Suppressor macrophage (primary cell): ENCODE results near the gene ANKS1A.

Source experiments
- DNase-seq, 4 experiments: peaks; one replicate each; pipeline ENCODE4 v3.0.0-alpha.2; 2020 to 2022

The ANKS1A gene

GRCh38 chr6:35054106-35054742 lies 165.2 kb downstream of the ANKS1A start:
- DNase-seq: no peak

DNA sequence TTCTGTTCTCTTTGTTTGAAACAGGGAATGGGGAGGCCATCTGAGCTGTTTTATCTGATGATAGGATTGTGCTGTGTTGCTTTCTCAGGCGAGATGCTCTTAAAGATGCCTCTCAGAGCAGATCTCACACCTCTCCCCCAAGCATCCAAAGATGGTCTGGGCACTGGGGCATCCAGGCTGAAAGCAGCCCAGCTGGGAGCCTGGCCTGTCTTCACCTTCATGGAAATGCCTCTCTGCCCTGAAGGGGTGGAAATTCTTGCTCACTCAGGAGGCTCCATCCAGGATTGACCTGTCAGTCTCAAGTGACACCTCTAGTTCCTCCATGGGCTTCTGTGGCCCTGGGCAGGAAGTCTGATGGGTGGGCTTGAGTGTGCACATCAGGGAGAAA lies 165.7 kb downstream of the ANKS1A start:
- no peak for DNase-seq

GRCh38 chr6:35055891-35056290 lies 166.8 kb downstream of the ANKS1A start:
- no peak for DNase-seq

- no peak for DNase-seq
Observed at GRCh38 chr6:35056952-35057351, 167.9 kb downstream of the ANKS1A start.

- DNase-seq: no peak
Observed at GRCh38 chr6:35057449-35058357, 168.6 kb downstream of the ANKS1A start.

GRCh38 chr6:35058358-35058675 lies 169.3 kb downstream of the ANKS1A start:
- no peak for DNase-seq

GRCh38 chr6:35058865-35059522 lies 169.9 kb downstream of the ANKS1A start:
- no peak for DNase-seq

GRCh38 chr6:35059596-35060345 lies 170.7 kb downstream of the ANKS1A start:
- DNase-seq: no peak

DNA sequence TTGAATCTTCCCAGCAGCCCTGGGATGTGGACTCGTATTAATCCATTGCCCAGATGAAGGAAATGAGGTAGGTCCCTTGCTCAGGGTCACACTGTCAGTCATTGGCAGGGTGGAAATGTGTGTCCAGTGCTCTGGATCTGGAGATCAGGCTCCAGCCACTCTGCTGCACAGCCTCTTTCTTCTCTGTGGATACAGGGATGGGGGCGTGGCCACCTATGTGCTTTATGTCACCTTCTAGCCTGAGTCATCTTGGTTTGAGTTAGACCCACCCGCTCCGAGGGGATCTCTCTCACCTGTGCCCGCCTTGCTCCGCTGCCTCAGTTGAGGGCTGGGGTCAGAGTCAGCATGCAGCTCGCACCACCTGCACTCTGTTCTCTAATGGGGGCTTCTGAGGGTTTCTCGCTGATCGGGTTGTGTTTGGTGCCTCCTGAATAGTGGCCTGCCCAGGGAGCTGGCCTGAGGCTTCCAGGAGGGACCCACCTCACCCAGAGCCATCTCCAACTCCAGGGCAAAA lies 172.1 kb downstream of the ANKS1A start:
- no peak for DNase-seq

DNA sequence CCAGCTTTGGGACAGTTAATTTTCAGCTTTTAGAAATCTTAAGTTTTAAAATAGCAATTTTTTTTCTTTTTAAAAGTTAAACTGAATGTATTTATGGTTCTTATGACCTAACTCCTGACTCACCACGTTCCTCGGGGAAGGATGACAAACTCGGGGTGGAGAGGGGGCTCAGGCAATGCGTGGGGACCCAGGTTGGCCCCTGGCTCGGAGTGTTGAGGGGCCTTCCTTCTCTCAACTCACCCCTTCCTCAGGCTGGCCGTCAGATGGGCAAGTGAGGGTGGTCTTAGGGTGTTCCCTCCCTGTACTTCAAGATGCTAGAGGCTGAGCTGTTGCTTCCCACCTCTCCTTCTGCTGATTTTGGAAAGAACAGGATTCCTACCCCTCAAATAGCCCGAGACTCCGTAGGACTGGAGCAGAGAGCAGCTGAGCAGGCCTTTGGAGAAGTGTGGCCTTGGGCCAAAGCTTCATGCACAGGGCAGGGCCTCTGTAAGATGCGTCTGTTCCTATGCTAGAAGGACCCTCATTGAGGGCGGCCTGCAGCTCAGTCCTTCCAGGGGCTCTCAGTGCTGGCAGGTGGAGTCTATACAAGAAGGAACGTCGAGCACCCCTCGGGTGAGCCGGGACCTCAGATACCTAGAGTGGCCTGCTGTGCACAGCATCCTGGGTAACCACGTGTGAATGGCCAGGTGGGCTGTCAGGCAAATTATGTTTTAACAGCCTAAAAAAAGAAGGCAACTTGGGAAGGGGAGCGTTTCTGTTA lies 172.8 kb downstream of the ANKS1A start:
- DNase-seq: no peak

DNA sequence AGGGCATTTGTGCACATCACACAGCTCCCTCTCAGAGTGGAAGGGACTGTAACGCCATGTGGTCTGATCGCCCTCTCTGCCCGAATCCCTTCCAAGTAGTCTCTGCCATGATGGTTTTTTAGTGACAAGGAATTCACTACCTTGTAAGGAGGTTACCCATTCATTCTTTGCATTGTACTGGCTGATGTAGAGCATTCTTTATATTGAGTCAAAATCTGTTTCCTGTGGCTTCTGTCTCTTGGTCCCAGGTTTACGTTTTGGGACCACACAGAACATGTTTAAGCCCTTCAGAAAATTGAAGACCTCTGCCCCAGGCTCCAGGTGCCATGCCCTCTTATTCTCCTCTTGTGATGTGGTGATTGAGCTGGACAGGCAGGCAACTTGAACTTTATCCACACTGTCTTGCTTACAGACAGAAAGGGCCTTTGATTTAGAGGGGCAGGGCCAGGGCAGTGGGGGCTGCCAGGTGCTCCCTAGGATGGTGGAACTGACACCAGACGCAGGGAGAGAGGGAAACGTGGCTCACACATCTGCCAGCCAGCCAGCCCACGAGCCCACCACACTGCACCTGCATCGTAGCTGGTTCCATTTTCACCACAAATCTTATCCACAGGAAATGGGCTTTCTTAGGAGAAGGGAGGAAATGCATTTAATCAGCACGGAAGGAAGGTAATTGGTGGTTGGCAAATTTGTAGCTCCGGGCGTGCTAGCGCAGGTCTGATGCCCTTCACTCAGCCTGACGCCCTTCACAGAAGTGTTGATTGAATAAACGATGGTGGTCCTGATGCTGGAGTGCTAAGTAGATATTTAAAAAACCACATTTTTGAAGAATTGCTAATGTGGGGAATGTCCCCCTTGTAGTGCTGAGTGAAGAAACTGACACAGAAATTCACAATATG lies 173.9 kb downstream of the ANKS1A start:
- DNase-seq: no peak

DNA sequence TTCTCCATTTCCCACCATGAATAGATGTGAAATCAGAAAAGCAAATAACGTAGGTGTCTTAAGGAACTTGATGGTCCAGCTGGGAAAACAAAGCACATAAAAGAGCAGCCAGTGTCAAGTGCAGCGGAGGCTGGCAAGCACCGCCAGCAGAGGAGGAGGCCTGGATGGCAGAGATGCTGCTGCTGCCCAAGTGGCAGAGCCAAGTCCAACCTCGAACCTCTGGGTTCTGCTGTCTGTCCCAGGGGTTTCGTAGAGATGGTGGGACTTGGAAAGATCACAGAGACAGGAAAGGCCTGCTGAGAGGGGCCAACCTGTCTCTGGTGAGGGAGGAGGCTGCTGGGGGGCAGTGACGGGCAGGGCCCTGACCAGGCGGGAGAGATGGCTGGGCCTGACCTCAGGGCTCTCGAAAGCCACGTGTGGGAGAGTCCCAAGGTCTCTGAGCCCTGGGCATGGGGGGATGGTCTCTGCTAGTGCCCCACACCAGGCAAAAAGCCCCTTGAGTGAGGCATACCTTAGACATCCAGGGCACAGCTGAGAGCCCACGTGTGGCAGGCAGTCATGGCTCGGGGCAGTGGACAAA lies 174.7 kb downstream of the ANKS1A start:
- no peak for DNase-seq

GRCh38 chr6:35064290-35064689 lies 175.2 kb downstream of the ANKS1A start:
- no peak for DNase-seq

- DNase-seq: no peak
Observed at GRCh38 chr6:35064757-35065440, 175.8 kb downstream of the ANKS1A start.

DNA sequence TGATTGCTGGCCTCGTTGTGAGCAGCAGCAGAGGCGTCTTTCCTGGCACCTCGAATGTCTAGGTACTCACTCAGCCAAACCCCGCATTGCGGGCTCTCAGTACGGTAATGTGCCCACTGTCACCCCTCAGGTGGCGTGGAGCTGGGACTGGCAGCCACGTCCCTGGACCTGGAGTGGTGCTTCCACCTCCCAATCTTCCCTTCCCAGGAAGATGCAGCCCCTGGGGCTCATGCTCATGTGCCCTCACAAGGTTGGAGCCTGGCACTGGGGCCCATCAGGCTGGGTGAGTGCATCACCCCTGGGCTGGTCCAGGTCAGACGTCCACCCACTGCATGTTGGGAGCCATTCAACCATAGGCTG lies 176.4 kb downstream of the ANKS1A start:
- no peak for DNase-seq

GRCh38 chr6:35065870-35066269 lies 176.8 kb downstream of the ANKS1A start:
- no peak for DNase-seq

GRCh38 chr6:35067234-35067633 lies 178.2 kb downstream of the ANKS1A start:
- DNase-seq: no peak

DNA sequence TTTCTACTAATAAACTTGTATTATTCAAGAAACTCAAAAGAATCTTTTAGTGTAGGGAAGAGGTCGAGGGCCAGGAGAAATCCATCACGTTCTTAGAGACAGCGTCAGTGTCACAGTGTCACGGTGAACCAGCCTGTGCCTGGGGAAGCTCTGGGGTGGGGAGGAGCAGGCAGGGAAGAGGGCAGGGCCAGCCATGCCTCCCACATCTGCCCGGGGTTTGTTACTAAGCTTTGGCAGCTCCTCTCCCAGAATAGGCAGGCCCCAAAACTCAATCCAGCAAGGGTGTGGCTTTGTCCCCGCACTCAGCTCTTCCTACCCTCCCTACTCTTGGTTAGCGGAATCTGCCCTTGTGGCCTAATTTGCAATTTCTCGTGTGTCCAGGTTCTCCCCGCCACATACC lies 179.2 kb downstream of the ANKS1A start:
- DNase-seq: no peak

DNA sequence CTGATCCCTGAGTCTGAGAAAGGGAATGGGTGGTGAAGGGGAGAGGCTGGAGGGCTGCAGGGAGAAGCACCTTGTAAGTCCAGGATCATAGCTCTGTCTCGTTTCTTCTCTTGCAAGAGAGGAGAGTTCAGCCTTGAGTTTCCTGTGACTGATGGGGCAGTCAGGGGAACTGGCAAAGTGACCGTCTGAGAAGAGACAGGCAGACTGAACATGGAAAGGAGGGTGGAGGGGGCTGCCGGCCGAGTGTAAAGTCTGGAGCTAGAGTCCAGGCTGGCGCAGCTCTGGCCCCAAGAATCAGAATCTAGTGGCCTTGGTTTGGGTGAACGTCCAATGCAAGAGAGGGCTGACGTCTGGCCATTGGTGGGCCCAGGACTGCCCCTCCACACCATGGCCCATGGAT lies 179.6 kb downstream of the ANKS1A start:
- DNase-seq: no peak

DNA sequence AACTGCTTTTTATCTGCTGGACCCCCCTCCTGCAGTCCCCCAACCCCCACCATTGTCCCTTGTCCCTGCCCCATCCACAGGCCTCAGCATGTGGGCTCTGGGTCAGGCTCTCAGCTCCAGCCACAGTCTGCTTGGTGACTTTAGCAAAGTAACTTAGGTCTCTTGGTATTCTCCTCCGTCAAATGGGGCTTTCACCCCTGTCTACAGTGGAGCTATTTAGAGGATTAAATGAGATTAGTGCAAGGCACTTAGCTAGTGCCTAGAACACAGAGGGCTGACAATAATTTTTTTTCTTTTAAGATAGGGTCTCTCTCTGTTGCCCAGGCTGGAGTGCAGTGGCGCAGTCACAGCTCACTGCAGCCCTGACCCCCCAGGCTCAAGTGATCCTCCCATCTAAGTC lies 180.2 kb downstream of the ANKS1A start:
- DNase-seq: no peak
